ENCODE measurements around the gene FZD7.

DNA sequence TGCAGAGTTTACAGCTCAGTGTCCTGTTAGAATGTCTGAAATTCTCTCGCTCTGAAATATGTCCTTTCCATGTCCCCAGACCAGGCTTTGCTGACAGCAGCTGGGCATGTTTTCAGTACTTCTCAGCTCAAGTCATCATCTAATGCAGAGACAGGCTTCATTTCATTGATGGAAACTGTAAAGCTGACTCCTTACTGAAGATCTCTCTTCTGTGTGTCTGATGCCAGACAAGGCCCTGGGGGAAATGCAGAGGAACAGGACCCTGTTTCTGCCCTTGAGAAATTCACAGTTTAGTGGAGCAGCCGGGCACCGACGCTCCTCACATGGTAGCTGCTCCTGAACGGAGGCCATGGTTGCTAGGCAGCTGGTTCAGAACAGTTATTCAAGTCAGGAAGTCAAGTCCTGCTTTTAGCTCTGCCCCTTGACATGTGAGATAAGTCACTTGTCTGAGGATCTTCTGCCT lies 24.6 kb upstream of the FZD7 start:
- TF ChIP-seq BHLHE40 (IDR thresholded peaks at IDR 0.05; ENCODE audit: borderline replicate concordance in 1 of 2, low read depth in 2 of 2, low read length in 1 of 2) (no peak), CTCF (IDR thresholded peaks at IDR 0.05 in 2 of 3, conservative IDR thresholded peaks at IDR 0.05 in 1 of 3; ENCODE audit: control insufficient read depth in 2 of 3, extremely low read depth in 1 of 3, insufficient read depth in 1 of 3, low read depth in 3 of 3, low read length in 3 of 3) (no peak), POLR2AphosphoS5 (IDR thresholded peaks at IDR 0.05; ENCODE audit: low read length) (no peak), MTA3 (IDR thresholded peaks at IDR 0.05; ENCODE audit: borderline replicate concordance, low read length) (no peak)
- TF ChIP-seq, protein P1, sequence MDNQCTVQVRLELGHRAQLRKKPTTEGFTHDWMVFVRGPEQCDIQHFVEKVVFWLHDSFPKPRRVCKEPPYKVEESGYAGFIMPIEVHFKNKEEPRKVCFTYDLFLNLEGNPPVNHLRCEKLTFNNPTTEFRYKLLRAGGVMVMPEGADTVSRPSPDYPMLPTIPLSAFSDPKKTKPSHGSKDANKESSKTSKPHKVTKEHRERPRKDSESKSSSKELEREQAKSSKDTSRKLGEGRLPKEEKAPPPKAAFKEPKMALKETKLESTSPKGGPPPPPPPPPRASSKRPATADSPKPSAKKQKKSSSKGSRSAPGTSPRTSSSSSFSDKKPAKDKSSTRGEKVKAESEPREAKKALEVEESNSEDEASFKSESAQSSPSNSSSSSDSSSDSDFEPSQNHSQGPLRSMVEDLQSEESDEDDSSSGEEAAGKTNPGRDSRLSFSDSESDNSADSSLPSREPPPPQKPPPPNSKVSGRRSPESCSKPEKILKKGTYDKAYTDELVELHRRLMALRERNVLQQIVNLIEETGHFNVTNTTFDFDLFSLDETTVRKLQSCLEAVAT (IDR thresholded peaks at IDR 0.05), result no peak

All from GM12878 (cell line).